Stimulated activated CD4-positive, alpha-beta T cell treated with anti-CD3 and anti-CD28 coated beads, TNF-alpha, amount 100 ng/mL, for 48 hours (primary cell): ENCODE data around the gene ASB8.
A peak's percentile ranks its signal among the peaks of the same experiment; 100 is the strongest.

Experiments
- DNase-seq, 3 donors: peaks; one replicate each; pipeline ENCODE4 v3.0.0-alpha.2; 2020; ENCODE audit warnings: low read depth in 3 of 3

Gene ASB8, protein sequence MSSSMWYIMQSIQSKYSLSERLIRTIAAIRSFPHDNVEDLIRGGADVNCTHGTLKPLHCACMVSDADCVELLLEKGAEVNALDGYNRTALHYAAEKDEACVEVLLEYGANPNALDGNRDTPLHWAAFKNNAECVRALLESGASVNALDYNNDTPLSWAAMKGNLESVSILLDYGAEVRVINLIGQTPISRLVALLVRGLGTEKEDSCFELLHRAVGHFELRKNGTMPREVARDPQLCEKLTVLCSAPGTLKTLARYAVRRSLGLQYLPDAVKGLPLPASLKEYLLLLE

DNA sequence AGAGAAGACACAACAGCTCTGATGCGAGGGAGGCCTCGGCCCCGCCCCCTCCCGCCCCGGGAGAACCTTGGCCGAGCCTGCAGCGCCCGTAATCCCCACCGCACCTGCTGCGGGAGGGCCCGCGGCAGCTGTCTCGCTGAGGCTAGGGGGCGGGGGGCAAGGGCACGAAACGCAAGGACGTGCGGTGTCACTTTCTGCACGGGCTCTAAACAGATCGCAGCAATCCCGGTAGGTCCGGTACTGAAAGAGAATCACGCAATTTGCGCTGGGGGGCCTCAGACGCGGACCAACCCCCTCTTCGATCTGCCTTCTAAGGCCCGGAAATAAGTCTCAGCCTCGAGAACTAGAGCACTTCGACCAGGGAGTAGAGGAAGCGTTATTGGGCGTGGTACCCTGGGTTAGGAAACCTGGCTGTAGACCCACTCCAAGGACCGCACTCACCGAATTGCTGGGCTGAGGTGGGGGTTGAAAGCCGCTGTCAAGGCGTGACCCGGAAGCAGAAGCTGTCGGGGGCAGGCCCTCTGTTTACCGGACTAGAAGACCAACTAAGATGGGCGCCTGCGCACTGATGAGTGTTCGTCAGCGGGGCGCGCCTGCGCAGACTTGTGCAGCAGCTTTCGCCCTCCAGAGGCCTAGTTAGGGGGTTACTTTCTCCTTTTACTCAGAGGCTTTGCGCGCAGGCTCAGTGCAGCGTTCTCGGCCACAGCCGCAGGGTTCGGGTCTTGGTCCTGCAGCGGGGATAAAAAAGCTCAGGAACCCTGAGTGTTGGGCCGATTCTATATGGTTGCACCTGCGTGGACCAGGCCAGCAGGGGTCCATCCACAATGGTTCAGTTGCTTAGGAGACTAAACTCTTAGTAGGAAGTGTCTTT, at the start of gene ASB8:
Gene ASB8, minus strand, starts transcription at position 498 of the 871 bp plus-strand sequence. CDS start 4,019 bp downstream, outside the sequence.
- peak; percentile 96 to 99 (median 97) for DNase-seq

DNA sequence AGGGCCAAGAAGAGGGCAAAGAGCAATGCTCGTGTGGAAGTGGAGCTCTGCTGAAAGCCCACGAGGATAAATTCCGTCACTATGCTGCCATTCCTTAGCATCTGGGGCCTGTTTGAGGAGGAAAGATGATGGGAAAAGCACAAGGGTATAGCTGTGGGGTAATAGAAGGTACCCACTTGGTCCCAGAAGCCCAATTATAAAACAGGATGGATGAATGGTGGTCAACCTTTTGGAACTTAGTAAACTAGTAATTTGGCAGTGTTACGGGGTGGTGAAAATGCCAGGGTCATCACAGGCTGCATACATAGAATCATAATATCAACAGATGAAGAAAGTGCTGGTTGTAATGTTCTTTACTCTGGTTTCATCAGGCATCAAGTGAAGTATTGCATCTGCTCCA, 45.9 kb upstream of the ASB8 start, which contains the start of gene OR10AD1:
Gene OR10AD1, minus strand, starts transcription at position 101 of the 400 bp plus-strand sequence. Its CDS starts 0 bp downstream, at position 101.
- DNase-seq = no peak

DNA sequence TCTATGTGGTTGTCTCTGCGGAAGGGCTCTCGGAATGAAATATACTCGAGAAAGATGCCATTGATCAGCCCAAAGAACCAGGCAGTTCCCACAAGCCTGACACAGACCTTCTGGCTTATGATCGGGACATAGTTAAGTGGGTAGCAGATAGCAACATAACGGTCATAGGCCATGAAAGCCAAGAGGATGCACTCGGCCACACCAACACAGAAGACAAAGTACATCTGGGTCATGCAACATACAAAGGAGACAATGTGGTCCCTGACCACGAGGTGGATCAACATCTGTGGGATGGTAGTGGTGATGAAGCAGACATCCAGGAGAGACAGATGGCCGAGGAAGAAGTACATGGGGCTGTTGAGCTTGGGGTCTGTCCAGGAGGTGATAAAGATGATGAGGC, 45.5 kb upstream of the ASB8 start:
- no peak for DNase-seq

DNA sequence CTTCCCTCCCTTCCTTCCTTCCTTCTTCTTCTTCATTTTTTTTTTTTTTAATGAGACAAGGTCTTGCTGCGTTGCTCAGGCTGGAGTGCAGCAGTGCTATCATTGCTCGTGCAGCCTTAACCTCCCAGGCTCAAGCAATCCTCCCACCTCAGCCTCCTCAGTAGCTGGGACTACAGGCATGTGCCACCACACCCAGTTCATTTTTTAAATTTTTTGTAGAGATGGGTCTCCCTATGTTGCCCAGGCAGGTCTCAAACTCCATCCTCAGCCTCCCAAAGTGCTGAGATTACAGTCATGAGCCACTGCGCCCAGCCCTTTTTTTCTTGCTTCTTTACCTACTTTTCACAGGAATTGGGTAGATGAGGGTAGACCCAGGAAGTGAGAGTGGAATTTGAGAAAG, 44.2 kb upstream of the ASB8 start:
- DNase-seq = no peak

DNA sequence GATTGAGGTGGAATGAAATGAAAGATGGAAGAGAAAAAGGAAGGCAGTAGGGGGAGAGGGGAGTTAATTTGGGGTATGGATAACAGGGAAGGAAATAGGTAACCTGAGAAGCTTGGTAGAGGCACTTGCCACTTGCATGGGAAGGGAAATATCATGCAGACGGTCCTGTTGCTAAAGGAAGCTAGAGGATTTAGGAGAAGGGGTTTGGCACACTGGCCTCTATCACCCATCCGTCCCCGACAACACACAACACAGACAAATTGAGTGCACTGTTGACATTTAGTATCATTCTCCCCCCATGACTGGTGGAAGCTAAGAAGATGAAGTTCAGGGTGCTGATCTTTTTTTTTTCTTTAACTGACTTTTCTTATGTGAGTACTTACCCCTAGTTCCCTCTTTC, 43.8 kb upstream of the ASB8 start:
- no peak for DNase-seq

DNA sequence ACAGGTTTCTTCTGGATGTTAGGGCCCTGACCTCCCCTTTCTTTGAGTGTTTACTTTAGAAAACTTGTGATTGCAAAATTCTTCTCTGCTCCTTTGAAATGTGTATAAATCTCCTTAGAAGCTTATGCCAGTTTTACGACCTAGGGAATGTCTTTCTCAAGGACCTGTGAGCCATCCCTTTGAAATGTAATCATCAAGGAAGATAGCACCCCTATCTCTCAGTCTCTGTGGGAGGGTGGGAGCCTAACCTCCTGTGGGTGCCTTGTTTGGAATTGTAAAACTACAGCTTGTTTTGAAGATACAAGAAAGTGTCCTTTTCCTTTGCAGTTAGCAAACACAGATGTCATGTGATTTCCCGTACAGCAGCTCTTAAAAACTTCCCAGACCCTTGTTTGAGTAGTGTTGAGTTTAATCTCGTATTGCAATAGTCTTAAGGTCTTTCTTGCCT, 42.5 kb upstream of the ASB8 start:
- DNase-seq = no peak

DNA sequence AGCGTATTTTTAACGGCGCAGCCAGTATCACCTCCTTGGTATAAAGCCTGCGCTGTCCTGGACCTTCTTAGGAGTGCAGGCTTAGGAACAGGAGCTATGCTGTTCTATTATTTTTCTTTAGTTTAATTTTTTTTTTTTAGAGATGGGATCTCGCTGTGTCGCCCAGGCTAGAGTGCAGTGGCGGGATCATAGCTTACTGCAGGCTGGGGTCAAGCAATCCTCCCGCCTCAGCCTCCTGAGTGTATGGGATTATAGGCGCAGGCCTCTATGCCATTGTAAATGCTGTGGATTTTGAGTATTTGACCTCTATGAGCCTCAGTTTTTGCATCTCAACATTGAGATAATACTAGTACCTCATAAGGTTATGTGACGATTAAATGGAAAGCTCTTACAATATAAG, 41.7 kb upstream of the ASB8 start:
- no peak for DNase-seq

DNA sequence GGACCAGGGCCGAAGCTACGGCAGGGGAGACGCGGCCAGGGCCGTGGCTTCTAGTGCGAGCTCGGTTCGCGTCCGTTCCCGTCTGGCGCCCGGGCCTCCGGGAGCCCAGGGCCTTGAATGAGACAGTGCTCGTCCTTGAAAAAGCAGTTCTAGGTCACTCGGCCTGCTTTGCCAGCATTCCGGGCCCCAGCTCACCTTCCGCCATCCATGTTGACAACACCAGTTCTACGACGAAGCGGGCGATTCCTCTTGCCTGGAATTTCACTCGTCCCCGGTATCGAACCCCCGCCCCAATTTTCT, 41.3 kb upstream of the ASB8 start:
- no peak for DNase-seq

DNA sequence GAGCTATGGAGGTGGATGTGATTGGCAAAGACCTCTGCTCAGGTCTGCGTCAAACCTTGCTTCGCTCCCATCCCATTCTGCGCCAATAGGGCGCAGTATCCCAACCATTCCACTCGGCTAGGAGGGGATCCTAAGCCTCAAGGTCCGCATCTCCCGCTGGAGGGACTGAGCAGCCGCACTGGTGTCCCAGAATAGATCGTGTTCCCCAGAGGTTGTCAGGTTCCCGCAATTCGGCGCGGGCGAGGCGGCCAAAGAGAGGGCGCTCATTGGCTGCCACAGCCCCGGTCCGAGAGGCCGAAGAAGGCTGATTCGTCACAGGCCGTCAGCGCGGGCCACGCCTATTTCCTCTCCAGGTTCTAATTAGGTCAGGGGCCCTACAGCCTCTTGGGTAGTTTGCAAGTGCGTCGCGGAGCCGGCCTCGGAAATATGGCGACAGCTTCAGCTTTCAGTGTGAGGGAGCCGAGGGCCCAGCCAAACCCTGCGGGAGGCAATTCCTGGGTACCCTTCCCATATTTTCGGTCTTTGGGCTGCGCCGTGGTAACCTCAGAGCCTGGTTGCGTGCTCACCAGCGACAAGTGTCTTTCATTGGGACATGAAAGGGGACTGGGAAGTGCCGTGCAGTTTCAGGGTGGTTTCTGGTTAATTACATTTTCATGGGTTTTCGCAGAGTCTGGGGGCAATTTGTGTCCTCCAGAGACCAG, 40.8 kb upstream of the ASB8 start:
- peak; percentile 86 to 89 (median 89) for DNase-seq

DNA sequence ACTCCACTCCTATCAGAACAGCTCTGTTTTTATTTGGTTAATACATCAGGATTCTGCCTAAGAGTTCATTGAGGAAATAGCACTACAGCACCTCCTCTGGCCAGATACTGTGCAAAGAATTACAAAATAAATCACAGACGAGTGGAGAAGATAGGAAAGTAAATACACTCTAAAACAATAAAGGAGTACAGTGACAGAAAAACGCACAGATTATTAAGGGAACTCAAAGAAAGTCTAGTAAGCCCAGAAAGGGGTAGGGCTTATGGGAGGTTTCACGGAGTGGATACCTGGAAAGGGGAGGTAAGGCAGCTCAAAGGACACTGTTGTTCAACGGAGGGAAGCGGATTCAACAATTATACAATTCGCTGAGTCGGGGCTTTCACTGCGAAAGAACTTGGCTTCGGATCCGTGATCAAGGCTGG, 40.2 kb upstream of the ASB8 start:
- DNase-seq = no peak

DNA sequence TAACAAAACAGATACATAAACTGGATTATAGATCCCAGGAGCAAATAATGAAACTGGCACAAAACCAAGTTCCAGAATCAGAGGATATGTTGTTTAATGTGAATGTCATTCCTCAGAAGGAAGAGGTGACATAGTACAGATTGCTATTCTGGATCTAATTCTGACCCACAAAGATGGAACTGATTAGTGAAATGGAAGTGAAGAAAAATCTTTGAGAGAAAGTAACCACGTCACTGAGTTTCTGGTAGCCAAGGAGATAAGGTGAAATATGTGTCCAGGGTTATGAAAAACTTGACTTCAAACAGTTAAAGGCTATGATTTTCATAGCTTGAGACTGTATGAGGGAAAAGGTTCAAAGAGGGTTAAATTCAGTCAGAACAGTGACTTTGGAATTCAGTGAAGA, 37.5 kb upstream of the ASB8 start:
- no peak for DNase-seq

DNA sequence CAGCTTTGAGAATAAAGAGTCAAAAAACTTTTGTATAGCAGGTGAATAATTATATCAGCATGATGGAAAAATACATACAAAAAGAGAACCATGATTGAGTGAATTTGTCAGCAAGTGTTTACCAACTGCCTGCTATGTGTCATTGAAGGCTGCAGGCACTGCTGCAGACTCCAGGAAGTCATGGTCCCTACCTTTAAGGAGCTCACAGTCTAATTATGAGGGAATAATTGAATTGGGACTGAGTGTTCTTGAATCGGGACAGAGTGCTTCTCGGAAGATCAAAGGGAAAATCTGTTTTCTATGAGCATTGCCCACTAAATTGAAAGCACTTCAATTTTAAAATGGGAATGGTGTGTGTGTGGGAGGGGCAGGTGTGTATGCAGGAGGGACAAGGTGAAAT, 36.3 kb upstream of the ASB8 start:
- no peak for DNase-seq

DNA sequence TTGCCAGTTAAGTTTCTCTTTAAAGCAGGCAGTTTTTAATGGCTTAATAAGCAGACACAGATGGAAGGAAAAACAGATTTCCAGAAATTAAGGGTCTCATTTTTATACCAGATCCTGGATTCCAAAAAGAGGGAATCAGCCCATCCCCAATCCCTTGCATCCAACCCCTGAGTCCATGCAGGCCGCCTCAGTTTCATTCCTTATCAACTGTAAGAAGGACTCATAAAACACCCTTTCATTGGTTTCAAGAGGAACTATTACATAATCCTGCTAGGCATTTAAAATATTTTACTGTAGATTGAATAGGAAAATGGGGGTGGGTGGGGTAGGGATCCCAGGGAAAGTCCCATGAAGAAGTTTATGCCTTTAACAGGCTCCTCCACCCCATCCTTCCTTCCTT, 35.5 kb upstream of the ASB8 start:
- DNase-seq = no peak

DNA sequence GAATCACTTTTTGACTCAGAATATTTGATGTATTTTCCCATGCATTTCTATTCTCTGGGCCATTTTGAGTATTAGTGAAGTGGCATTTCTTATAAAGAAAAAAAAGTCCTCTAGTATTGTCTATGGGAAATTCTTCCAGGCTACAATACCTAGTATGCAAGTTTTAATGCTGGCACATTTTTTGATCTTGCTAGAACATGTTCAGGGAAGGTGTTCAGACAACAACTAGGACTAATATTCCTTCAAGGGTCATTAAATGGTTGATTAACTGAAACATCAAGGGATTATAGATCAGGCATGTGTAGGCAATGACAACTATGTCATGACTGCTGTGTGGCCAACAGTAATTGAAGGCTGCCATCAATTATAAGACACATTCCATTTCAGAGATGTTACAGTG, 33.8 kb upstream of the ASB8 start:
- no peak for DNase-seq

DNA sequence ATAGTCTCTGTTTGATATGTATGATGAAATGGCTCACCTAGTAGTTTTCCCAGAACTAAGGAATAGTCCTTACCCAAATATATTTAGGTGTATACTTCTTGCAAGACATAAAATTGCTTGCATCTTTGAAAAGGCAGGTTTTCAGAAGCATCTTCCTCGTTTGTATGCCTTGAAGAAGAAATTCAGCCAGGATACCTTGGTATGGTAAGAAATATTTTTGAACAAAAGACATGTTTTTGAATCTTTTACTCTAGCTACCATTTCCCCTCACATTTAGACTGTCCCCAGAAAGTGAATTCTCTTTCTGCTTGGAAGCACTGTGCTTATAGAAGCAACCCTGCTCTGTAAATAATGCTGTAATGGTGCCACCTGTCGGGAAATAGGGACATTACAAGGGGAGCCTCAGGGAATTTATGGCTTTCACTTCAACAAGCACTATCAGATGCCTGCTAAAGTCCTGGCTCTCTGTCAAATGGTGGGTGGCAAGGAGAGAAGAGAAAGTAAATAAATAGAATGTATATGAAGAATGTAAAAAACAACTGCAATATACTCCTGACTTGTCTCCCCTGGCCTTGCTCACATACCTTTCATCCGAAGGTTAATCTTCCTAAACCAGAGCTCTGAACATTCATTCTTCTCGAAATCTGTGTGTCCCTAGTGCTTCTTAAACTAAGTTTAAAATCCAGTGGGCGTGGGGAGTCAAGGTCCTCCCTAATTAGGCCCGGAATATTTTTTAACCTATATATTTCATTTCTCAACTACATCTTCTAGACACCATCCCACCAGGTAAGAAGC, 32.2 kb upstream of the ASB8 start:
- DNase-seq = peak in 2 of 3 donors; percentile 28 to 48

DNA sequence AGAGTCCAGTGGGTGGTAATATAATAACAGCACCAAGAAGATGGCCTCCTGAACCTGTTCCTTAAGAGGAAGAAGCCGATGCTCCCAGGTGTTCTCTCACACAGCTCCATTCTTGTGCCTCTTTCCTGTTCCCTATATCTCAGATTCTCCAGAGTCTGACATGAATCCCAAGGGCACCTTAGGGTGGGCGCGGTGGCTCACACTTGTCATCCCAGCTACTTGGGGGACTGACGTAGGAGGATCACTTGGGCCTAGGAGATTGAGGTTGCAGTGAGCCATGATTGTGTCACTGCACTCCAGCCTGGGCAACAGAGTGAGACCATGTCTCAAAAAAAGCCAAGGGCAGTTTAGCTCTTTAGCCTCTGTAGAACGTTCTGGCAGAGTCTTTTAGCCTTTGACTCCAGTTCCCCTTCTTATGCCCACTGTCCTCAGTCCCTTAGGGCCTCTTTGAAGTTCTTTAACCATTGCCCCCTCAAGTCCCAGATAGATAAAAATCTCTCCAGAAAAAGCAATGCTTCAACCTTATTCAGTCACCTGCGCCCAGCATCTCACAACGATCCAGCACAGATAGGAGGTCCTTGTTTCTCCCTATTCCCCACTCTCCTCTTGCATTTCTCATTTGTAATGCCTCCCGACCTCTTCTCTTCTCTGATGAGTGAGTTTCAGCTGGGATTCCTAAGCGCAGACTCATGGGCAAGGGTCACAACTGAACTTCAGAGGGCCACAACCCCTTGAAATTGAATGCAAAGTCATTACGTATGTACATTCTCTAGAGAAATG, 30.8 kb upstream of the ASB8 start:
- no peak for DNase-seq

DNA sequence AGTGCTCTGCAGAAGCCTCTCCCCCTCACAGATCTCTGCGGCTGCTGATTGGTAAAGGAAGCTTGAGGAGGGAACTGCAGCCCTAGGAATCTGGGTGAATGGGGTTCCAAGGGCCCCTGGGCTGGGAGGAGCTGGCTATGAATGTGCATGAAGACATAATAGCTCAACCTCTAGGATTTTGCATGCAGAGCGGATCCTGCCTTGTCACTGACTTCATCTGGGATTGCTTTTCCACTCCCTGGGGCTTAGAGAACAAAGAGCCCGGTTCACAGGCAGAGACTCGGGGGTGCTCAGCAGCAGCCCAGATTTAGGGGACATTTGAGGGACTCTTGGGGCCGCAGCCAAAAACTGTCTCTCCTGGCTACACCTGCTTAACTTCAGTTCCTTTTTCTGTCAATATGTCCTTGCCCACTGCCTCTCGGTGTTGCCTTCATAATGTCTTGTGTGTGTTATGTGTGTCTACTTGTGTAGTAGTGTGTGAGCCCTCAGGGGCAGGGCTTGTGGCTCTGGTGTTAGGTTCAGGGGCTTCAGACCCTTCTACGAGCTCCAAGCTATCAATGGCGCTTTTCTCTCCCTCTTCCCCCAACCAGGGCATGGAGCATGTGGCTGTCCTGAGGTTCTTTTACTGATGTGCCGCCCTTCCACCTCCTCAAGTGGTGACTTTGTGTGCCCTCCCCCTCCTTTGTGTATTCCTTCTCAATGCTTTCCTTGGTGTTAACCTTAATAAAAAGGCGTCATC, 28.0 kb upstream of the ASB8 start:
- DNase-seq = no peak

DNA sequence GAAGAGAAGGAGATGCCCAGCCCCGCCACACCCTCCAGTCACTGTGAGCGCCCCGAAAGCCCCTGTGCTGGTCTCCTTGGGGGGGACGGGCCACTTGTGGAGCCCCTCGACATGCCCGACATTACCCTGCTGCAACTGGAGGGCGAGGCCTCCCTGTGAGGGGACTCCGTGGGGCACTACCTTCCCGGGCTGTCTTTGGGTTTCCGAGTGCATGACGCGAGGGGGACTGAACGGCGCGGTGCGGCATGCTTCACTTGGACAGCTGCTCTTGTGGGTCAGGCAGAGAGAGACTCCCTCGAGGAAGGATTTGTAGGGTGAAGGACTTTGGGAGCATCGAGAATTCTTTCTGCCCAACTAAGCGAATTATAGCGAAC, 27.2 kb upstream of the ASB8 start:
- DNase-seq = no peak

DNA sequence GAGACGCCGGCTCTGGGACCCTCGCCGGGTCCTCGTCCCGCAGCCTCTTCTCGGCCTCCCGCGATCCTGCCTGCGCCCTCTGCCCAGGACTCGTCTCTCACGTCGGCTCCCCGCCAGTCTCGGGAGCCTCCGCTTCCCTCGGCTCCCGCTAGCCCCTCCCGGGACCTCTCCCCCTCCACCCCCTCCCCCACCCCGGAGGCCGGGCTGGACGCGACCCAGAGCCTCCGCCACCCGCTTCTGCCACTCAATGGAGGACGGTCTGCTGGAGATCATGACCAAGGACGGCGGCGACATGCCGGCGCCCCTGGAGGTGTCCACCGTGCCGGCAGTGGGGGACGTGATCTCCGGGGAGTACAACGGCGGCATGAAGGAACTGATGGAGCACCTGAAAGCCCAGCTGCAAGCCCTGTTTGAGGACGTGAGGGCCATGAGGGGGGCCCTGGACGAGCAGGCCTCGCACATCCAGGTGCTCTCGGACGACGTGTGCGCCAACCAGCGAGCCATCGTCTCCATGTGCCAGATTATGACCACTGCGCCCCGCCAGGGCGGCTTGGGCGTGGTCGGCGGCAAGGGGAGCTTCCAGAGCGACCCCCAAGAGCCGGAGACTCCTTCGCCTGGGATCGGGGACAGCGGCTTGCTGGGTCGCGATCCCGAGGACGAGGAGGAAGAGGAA, 26.7 kb upstream of the ASB8 start:
- DNase-seq = no peak
